ENCODE measurements around the gene HCAR3. TPM values are rescaled to one million over a fixed set of nuclear protein-coding genes. Genes with fewer than 3 reads are reported as not detected.
A peak's percentile ranks its signal among the peaks of the same experiment; 100 is the strongest.

Gene HCAR3
- total RNA-seq, 1 experiment from 2014 or later = not detected

DNA sequence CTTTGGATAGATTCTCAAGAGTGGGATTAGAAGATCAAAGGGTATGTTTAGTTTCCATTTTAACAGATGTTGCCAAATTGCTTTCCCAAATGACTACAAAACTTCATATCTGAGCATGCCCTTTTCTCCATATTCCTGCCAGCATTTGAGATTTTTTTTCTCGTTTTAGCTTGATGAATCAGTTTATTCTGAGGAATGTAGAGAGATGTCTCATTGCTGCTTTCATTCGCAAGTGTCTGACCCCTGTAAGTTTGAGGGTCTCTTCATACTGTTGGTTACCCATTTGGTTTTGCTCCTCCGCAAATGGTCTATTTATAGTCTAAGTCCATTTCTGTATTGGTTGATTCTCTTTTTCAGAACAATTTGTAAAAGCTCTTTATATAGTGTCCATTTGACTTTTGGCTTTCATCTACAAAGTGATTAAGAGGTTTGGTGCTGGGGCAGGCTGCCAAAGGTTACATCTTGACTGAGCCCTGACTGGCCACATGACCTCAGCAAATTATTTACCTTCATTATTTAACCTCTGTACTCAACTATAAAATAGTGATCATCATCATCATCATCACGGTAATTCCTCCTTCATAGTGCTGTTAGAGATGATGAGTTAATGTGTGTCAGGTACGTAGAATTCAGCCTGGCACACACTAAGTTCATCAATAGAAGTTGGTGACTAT is 47.1 kb downstream of the HCAR3 start:
- H3K27me3 ChIP-seq (ENCODE audit: control insufficient read depth, insufficient read depth, low read length) = no peaks in the 10 kb centered on the region
- no peak overlapping the region for H3K4me3 ChIP-seq (ENCODE audit: low read depth in 2 of 2, low read length in 2 of 2)
- H3K36me3 ChIP-seq (ENCODE audit: control insufficient read depth, insufficient read depth, low read length) = no peaks in the 10 kb centered on the region
- intact Hi-C loops (cut with micrococcal nuclease; ENCODE audit: unreplicated experiment) = no loop called here
- no TSS peak for BruUV-seq (replicated peaks)
- DNase-seq (ENCODE audit: low read depth, low spot score) (no peak), ATAC-seq (no peak)
- no peaks in the 10 kb centered on the region for H3K4me1 ChIP-seq (ENCODE audit: control insufficient read depth, insufficient read depth, low read length)
- no peak overlapping the region for H3K27ac ChIP-seq (ENCODE audit: low read length)
- no peaks in the 10 kb centered on the region for H3K9me3 ChIP-seq (ENCODE audit: control insufficient read depth, insufficient read depth, low read depth, low read length)
- TF ChIP-seq SIN3A (IDR thresholded peaks at IDR 0.05; ENCODE audit: borderline replicate concordance, insufficient read depth, low read depth, low read length) (no peak), CTCF (IDR thresholded peaks at IDR 0.05) (no peak), POLR2AphosphoS5 (IDR thresholded peaks at IDR 0.05; ENCODE audit: low read depth, low read length) (no peak), TCF7L2 (IDR thresholded peaks at IDR 0.05; ENCODE audit: low read depth, low read length) (no peak)
- CTCF ChIA-PET = no interaction called here
- POLR2A ChIA-PET = no interaction called here
- in situ Hi-C loops (cut with HindIII; ENCODE audit: low pct_unique_long_range_greater_than_20kb, low sequenced_read_pairs) = no loop called here

DNA sequence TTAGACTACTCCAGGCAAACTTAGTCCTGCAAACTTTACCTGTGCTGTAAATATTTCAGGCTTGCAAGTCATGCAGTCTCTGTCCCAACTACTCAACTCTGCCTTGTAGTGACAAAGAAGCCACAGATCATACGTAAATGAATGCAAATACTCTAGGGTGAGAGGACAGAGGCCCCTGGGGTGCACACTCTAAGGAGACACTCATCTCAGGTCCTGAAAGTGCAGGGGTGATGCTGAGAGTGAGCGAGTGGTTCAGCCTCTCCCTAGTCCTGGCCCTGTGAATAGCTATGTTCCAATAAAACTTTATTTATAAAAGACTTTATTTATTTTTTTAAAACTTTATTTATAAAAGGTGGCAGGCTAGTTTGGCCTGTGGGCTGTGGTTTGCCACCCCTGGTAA is 48.3 kb downstream of the HCAR3 start:
- TF ChIP-seq CTCF (IDR thresholded peaks at IDR 0.05) (no peak), REST (IDR thresholded peaks at IDR 0.05; ENCODE audit: insufficient read depth in 1 of 2, low read depth in 2 of 2, low read length in 1 of 2) (no peak), SIN3A (IDR thresholded peaks at IDR 0.05; ENCODE audit: borderline replicate concordance, insufficient read depth, low read depth, low read length) (no peak), TCF7L2 (IDR thresholded peaks at IDR 0.05; ENCODE audit: low read depth, low read length) (no peak), POLR2AphosphoS5 (IDR thresholded peaks at IDR 0.05; ENCODE audit: low read depth, low read length) (no peak)
- ATAC-seq (0 out of 2 replicates have a peak, but pooled peaks have one; percentile 51), DNase-seq (ENCODE audit: low read depth, low spot score) (no peak)
- Histone ChIP-seq H3K4me3 (ENCODE audit: low read depth in 2 of 2, low read length in 2 of 2) (no peak overlapping the region), H3K27me3 (ENCODE audit: control insufficient read depth, insufficient read depth, low read length) (no peaks in the 10 kb centered on the region), H3K27ac (ENCODE audit: low read length) (no peak overlapping the region), H3K9me3 (ENCODE audit: control insufficient read depth, insufficient read depth, low read depth, low read length) (no peaks in the 10 kb centered on the region), H3K4me1 (ENCODE audit: control insufficient read depth, insufficient read depth, low read length) (no peaks in the 10 kb centered on the region), H3K36me3 (ENCODE audit: control insufficient read depth, insufficient read depth, low read length) (no peaks in the 10 kb centered on the region)
- in situ Hi-C loops (cut with HindIII; ENCODE audit: low pct_unique_long_range_greater_than_20kb, low sequenced_read_pairs) (no loop called here), intact Hi-C loops (cut with micrococcal nuclease; ENCODE audit: unreplicated experiment) (no loop called here)
- ChIA-PET POLR2A (interaction anchor here (0.7 kb wide), 1 partner anchor 69 kb away, joined by 12 read pairs; no protein-coding TSS in a partner anchor), CTCF (interaction anchor here (0.5 to 0.6 kb wide), 2 partner anchors 19 to 115 kb away, joined by 3 to 5 read pairs; no protein-coding TSS in a partner anchor)
- BruUV-seq (replicated peaks) = no TSS peak
